HL-60/S4 treated with retinoic acid at 250 ng/mL for 4 days and 3 days (cell line): ENCODE measurements around the gene PGAP1.
"Not testable (repeated sequence)": the region's sequence is repeated elsewhere in the genome, so short reads cannot be mapped to it uniquely, and the experiment has no call there.

Source experiments
- in situ Hi-C: fragments of 300-500 bp; cut with MboI; formaldehyde crosslinking; loops from 2 replicates; pipeline ENCODE4 v1.7.0; 2022; ENCODE audit warnings: low sequenced_read_pairs

The PGAP1 gene

DNA sequence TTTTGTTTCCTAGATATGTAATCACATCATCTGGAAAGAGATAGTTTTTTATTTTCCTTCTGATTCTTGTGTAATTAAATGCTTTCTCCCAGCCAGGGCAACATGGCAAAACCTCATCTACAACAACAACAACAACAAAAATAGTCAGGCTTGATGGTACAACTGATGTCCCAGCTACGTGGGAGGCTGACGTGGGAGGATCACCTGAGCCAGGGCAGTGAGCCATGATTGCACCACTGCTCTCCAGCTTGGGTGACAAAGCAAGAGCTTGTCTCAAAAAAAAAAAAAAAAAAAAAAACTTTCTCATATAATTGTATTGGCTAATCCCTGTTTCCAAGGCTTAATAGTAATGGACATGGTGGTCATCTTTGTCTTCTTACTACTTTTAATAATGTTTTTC is 26.4 kb upstream of the PGAP1 start:
- in situ Hi-C loops: no loop called here

- in situ Hi-C loops: no loop called here
Measured at GRCh38 chr2:196951973-196952372, 25.5 kb upstream of the PGAP1 start.

DNA sequence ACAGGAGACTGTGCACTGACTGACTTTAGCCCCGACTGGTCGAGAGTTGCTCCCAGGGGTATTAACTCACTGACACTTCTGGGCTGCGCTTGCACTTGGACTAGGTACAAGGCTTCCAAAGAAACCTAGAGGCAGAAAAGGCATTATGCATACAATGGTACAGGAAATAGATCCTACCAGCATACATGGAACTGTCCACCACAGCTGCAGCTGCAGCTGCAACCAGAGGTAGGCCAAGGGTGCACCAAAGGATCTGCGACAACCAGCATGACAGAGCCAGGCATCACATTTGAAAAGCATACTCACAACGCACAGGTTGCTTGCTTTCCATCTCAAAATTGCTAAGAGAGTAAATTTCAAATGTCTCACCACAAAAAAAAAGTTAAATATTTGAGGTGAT is 22.6 kb upstream of the PGAP1 start:
- in situ Hi-C loops: no loop called here

DNA sequence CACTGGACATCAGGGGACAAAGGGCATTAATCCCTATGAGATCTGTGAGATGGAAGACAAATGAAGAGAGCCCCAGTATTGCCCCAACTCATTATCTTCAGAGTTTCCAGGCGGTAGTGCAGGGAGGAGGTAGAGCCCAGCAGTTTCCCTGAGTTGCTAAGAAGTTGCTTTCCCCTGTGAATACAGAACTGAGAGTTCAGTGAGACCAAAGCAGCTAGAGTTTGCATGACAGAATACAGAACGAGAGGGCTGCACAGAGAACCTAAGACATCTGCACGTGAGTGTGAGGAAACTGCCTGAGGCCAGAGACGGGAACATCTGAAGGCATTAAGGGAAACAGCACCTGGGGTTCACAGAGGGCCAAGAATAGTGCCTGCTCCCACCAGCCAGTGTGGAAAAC is 18.1 kb upstream of the PGAP1 start:
- in situ Hi-C loops: no loop called here

- in situ Hi-C loops: no loop called here
Measured at GRCh38 chr2:196941398-196942078, 15.0 kb upstream of the PGAP1 start.

DNA sequence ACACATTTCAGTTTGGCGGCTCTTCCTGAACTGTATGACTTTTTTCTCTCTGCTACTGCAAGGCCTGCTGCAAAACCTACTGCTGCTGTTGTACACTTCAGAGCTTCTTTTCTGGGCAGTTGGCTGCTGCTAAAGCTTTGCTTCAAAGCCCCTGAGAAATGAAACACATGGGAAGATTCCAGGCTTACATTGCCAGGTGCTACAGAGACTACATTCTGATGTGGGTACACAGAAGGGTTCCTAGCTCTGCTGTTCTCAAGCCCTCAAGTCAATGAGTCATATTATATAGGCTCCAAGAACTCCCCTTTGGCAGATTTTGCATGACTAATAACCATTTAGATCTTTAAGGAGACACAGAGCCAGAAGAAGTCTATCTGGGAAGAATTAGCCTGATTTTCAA is 12.9 kb upstream of the PGAP1 start:
- in situ Hi-C loops: no loop called here

- in situ Hi-C loops: no loop called here
Measured at GRCh38 chr2:196935432-196935831, 8.9 kb upstream of the PGAP1 start.

DNA sequence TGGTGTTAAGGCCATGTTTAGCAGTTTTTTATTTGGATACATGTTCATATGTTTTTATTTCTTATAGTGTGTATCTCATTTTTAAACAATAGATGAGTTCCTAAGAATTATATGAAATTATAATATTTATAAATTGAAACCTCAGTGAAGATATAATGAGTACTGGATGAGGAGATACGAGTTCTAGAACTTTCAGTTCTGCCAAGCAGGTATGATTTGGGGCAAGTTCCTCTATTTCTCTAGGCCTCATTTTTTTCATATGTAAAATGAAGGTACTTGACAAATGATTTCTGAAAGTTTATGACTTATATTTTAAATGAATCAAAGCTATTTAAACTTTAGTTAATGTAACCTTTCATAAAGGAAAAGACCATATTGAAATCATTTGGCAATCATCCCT is 8.2 kb upstream of the PGAP1 start:
- in situ Hi-C loops: no loop called here

DNA sequence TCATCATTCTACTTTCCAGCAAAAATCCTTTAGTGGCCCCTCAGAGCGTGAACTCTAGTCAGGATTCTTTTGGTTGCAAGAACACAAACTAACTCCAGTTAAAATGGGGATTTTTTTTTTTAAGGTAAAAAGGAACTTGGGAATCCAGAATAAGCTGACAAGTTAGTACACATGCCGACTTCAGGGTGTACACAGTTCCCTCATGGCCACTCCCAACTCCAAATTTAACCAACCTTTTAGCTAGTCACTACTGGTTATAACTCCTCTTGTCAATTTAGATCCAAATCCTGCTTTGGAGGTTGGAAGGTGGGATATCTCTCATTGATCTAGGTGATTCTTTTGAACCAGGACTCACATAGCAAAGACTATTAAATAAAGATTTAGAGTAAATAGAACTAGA is 5.0 kb upstream of the PGAP1 start:
- in situ Hi-C loops: no loop called here

DNA sequence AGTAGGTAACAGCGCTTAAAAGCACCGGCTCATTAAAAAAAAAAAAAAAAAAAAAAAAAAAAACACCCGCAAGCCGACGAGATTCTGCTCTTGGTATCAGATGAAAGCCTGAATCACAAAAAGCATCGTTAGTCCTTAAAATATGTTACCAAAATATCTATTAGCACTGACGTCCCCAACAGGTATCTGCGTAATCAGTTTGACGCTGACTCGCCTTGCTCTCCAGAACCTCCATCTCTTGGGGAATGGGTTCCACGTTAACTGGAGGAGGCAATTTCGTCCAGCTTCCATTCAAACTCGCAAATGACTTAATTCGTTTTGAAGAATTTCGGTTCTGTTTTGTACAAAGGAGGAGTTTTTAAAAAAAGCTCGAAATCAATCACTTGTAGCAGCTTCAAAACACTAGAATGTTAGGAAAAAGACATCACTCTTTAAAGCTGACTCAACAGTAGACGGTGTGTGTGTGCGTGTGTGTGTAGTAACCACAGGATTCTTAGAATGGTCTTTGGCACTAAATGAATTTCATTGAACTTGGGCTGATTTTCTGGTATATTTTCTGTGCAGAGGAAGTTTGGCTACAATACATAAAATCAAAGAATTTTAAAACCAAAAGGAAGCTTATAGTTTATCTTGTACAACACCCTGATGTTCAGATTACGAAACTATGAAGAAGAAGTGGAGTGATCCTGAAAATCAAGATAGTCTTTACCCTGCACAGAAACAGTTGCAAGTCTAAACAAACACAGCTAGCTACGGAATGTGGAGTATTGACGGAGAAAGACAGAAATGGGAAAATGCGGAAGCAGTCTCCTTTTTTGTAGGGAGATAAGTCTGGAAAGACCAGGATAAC is 1.1 kb upstream of the PGAP1 start:
- in situ Hi-C loops: no loop called here

GRCh38 chr2:196925768-196926561 is 542 bp downstream of the PGAP1 start:
- in situ Hi-C loops: no loop called here

- in situ Hi-C loops: no loop called here
Measured at GRCh38 chr2:196925051-196925767, 1.3 kb downstream of the PGAP1 start.

DNA sequence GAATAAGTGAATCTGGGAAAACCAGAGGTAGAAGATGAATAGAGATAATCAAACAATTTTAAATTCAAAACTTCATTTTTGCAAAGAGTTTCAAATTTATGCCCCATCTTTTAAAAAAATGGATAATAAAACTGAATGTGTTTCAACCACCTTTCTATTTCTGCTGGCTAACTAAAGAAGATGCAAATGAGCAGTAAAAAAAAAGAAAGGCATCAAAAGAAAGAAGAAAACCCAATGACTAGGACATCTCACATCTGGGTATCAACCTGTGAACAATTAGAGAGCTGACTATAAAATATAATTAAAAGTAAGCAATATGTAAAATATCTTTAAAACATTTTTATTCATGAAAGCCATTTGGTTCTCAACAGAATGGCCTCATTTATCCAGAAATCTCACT is 2.5 kb downstream of the PGAP1 start:
- in situ Hi-C loops: no loop called here

DNA sequence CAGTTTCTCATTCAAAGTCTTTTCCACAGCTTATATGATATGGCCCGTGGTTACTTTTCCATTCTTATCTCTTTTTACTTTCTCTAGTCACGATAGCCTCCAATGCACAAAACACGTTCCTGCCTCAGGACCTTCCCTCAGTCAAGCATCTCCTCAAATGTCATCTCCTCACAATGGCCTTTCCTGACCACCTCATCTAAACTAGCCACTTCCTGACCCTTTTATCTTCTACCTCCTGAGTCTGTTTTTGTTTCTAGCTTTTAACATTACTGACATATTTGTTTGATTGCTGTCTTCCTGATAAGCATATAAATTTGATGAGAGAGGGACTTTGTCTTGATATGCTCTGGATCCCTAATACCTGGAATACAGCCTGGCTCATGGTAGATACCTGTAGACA is 7.6 kb downstream of the PGAP1 start:
- in situ Hi-C loops: no loop called here

GRCh38 chr2:196917802-196918201 is 8.7 kb downstream of the PGAP1 start:
- in situ Hi-C loops: no loop called here

DNA sequence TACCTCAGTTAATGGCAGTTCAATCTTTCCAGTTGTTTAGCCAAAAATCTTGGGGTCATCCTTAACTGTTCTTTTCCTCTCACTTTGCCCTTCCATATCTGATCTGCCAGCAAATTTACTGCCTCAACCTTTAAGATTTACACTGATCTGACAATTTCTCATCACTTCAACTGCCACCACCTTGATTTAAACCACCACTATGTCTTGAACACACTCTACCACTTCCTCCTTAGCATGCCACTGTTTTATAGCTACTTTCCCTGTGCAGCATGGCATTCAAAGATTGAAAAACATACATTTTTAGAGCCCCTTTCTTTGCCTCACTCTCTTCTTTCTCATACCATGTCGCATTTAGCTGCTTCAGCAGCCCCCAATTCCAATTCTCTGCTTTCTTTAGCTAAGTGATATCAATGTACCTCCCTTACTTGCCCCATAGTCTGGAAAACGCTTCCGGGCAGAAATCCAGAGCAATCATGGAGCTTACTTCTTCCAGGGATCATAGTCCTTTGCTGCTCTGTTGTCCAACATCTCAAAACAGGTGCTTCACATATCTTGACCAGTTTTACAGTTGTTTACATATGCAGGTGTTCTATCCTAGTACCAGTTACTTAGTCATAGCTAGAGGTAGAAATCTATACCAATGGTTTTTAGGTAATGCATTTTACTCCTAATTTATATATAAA is 10.9 kb downstream of the PGAP1 start:
- in situ Hi-C loops: no loop called here

DNA sequence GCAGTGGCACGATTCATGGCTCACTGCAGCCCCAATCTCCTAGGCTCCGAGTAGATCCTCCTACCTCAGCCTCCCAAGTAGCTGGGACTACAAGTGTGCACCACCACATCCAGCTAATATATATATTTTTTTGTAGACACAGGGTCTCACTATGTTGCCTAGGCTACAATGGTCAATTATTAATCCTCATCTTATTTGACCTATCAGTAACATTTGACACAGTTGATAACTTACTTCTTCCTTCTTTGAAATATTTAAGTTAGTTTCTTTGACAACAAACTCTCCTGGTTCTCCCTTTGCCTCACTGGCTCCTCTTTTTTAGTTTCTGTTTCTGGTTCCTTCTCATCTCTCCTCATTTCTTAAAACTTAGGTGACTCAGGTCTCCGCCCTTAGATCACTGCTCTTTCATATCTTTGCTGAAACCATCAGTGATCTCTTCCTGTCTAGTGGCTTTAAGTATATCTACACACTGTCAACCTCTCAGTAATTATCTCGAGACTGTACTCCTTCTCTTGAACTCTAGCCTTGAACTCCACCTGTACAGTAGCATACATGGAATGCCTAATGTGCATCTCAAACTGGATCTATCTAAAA is 11.5 kb downstream of the PGAP1 start:
- in situ Hi-C loops: no loop called here

- in situ Hi-C loops: no loop called here
Measured at GRCh38 chr2:196913691-196914090, 12.8 kb downstream of the PGAP1 start.

DNA sequence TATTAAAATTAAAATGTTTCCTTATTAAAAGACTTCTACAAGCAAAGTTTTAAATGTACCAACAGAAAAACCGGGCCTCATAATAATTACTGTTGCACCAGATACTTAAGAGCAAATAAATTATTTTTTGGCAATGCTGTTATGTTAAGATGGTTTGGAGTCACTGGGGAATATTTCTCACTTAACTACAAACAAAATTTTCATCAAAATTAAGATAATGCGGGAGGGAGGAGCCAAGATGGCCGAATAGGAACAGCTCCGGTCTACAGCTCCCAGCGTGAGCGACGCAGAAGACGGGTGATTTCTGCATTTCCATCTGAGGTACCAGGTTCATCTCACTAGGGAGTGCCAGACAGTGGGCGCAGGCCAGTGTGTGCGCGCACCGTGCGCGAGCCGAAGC is 21.1 kb downstream of the PGAP1 start:
- in situ Hi-C loops: not testable (repeated sequence)

DNA sequence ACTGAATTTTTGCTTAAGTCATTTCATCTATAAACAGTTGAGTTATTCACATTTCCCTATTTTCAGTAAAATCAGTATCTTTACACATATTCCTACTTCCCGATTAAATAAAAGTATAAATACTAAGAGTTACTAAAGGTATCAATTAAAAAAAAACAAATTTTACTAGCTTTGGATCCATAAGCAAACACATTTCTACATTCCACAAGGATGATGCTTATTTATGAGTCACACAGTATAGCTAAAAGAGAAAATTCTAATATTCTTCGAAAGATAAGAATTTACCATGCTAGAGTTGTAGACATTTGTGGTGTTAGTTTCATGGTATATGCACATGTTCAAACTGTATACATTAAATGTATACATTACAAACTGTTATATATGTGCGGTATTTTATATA is 23.7 kb downstream of the PGAP1 start:
- in situ Hi-C loops: no loop called here
